K562 (cell line): ENCODE measurements around the gene PDCD7. TPM values are rescaled to one million over a fixed set of nuclear protein-coding genes. Genes with fewer than 3 reads are reported as not detected.
A peak's percentile ranks its signal among the peaks of the same experiment; 100 is the strongest.

Experiments
- CBX3 ChIP-seq, 2 experiments: IDR thresholded peaks; 1 replicate in 1 of 2; 2 replicates in 1 of 2; pipeline ENCODE4 v1.6.1; 2012; ENCODE audit warnings: inconsistent platforms in 2 of 2, low read length in 2 of 2, borderline replicate concordance in 1 of 2, control low read depth in 1 of 2
- CREB1 ChIP-seq, 2 experiments: sonication (generic) in 1 of 2; formaldehyde crosslinking in 1 of 2; IDR thresholded peaks; 2 replicates each; pipeline versions ENCODE4 v1.6.1 to v1.8.0; 2012 to 2022; ENCODE audit warnings: inconsistent platforms in 1 of 2, mild to moderate bottlenecking in 1 of 2, missing genetic modification reagents in 1 of 2, moderate library complexity in 1 of 2
- EWSR1 ChIP-seq: fragments of 450-650 bp; IDR thresholded peaks from 2 replicates; pipeline ENCODE4 v1.6.1; 2018; ENCODE audit warnings: borderline replicate concordance, mild to moderate bottlenecking, low read depth, moderate library complexity; ENCODE audit not compliant: partially characterized antibody
- HNRNPH1 ChIP-seq: fragments of 200-400 bp; formaldehyde crosslinking; optimal IDR thresholded peaks from 2 replicates; pipeline ENCODE3; 2017; ENCODE audit warnings: low read depth, mild to moderate bottlenecking, low read length, moderate library complexity
- LCOR ChIP-seq: sonication (generic); formaldehyde crosslinking; IDR thresholded peaks from 2 replicates; pipeline ENCODE4 v1.8.0; 2022; ENCODE audit warnings: mild to moderate bottlenecking, missing genetic modification reagents
- NCOA4 ChIP-seq: fragments of 450-650 bp; IDR thresholded peaks from 2 replicates; pipeline ENCODE4 v1.6.1; 2018; ENCODE audit warnings: mild to moderate bottlenecking; ENCODE audit not compliant: partially characterized antibody
- NCOR1 ChIP-seq: fragments of 450-650 bp; IDR thresholded peaks from 2 replicates; pipeline ENCODE4 v1.6.1; 2016; ENCODE audit warnings: mild to moderate bottlenecking, moderate library complexity
- NR1H2 ChIP-seq: sonication (generic); formaldehyde crosslinking; IDR thresholded peaks from 2 replicates; pipeline ENCODE4 v1.4.0; 2020; ENCODE audit warnings: mild to moderate bottlenecking, missing genetic modification reagents
- NR2C1 ChIP-seq, 2 experiments: fragments of 450-650 bp; IDR thresholded peaks; 2 replicates each; pipeline ENCODE4 v1.6.1; 2017; ENCODE audit warnings: mild to moderate bottlenecking in 2 of 2, antibody characterized with exemption in 1 of 2, inconsistent platforms in 1 of 2, missing compliant biosample characterization in 1 of 2, missing genetic modification characterization in 1 of 2
- NR2C2 ChIP-seq, 2 experiments: fragments of 200-800 bp in 1 of 2; sonication (Bioruptor generic) in 1 of 2; sonication (generic) in 1 of 2; formaldehyde crosslinking in 1 of 2; IDR thresholded peaks; 2 replicates each; pipeline versions ENCODE4 v1.6.1 to v1.8.0; 2016 to 2022; ENCODE audit warnings: mild to moderate bottlenecking in 1 of 2, missing compliant biosample characterization in 1 of 2, missing genetic modification characterization in 1 of 2, missing genetic modification reagents in 1 of 2
- RNF2 ChIP-seq: sonication (generic); IDR thresholded peaks from 2 replicates; pipeline ENCODE4 v1.6.1; 2016
- SMAD1 ChIP-seq: fragments of 150-350 bp; IDR thresholded peaks from 2 replicates; pipeline ENCODE4 v1.6.1; 2014; ENCODE audit warnings: low read length, low read depth; ENCODE audit not compliant: partially characterized antibody
- SMAD2 ChIP-seq: fragments of 150-350 bp; IDR thresholded peaks from 2 replicates; pipeline ENCODE4 v1.6.1; 2014; ENCODE audit warnings: low read depth, mild to moderate bottlenecking, low read length
- SMARCB1 ChIP-seq: IDR thresholded peaks from 2 replicates; pipeline ENCODE4 v1.6.1; 2011; ENCODE audit warnings: improper control_type of control experiment, low read depth; ENCODE audit not compliant: insufficient read length
- TARDBP ChIP-seq: fragments of 450-650 bp; IDR thresholded peaks from 2 replicates; pipeline ENCODE4 v1.6.1; 2016
- TOE1 ChIP-seq, 2 experiments: fragments of 450-650 bp in 1 of 2; sonication (generic) in 1 of 2; formaldehyde crosslinking in 1 of 2; IDR thresholded peaks; 2 replicates each; pipeline versions ENCODE4 v1.7.1 to v1.8.0; 2016 to 2022; ENCODE audit warnings: borderline replicate concordance in 2 of 2, mild to moderate bottlenecking in 2 of 2, antibody characterized with exemption in 1 of 2, inconsistent platforms in 1 of 2, low read depth in 1 of 2, missing genetic modification reagents in 1 of 2, moderate library complexity in 1 of 2
- ZFP30 ChIP-seq: fragments of 250-450 bp; sonication (Bioruptor Pico); IDR thresholded peaks from 2 replicates; pipeline ENCODE4 v1.8.0; 2022; ENCODE audit warnings: moderate library complexity, mild to moderate bottlenecking, inconsistent platforms, borderline replicate concordance
- ZNF146 ChIP-seq: IDR thresholded peaks from one replicate; pipeline ENCODE4 v1.6.1; 2018; ENCODE audit warnings: missing compliant biosample characterization; ENCODE audit not compliant: unreplicated experiment
- ZNF224 ChIP-seq: sonication (generic); formaldehyde crosslinking; IDR thresholded peaks from 2 replicates; pipeline ENCODE4 v1.8.0; 2022; ENCODE audit warnings: mild to moderate bottlenecking, missing genetic modification reagents
- ZNF324 ChIP-seq: fragments of 250-450 bp; sonication (Bioruptor Pico); IDR thresholded peaks from 2 replicates; pipeline ENCODE4 v1.4.0; 2020; ENCODE audit warnings: mild to moderate bottlenecking
- polyA plus RNA-seq, 8 experiments: library from polyadenylated mRNA; depleted of rRNA in 4 of 8; stranded (reverse) in 5 of 8; unstranded in 3 of 8; fragments of >200 nt; fragmentation: Nextera tagmentation in 2 of 8; fragmentation: Illumina TruSeq in 1 of 8; extraction: Ambion mirVana in 2 of 8; extraction: Trizol in 1 of 8; gene quantifications; 2 replicates each; pipeline versions ENCODE4 v1.2.1 to v1.2.3, GENCODE V29; 2011 to 2014; ENCODE audit warnings: inconsistent platforms in 1 of 8, missing spikeins in 1 of 8
- total RNA-seq, 7 experiments: library from RNA; depleted of rRNA in 6 of 7; stranded (reverse); fragments of >200 nt in 6 of 7; fragmentation: Illumina TruSeq in 2 of 7; extraction: Trizol in 2 of 7; gene quantifications; 2 replicates each; pipeline versions ENCODE4 v1.2.1 to v1.2.3, GENCODE V29; 2011 to 2021; ENCODE audit warnings: low replicate concordance in 1 of 7
- TF ChIP-seq, protein P1 (sequence below): fragments of 250-450 bp; sonication (Bioruptor Pico); IDR thresholded peaks from 2 replicates; pipeline ENCODE4 v1.4.0; 2020; ENCODE audit warnings: mild to moderate bottlenecking
- TF ChIP-seq, protein P2 (sequence below): fragments of 450-650 bp; formaldehyde crosslinking; IDR thresholded peaks from 2 replicates; pipeline ENCODE4 v1.4.0; 2020; ENCODE audit warnings: mild to moderate bottlenecking, moderate library complexity
- TF ChIP-seq, protein P3 (sequence below): sonication (generic); formaldehyde crosslinking; IDR thresholded peaks from 2 replicates; pipeline ENCODE4 v1.5.0; 2020; ENCODE audit warnings: missing genetic modification reagents
- TF ChIP-seq, protein P4 (sequence below): fragments of 250-450 bp; sonication (Bioruptor Pico); IDR thresholded peaks from 2 replicates; pipeline ENCODE4 v1.9.0; 2021; ENCODE audit warnings: mild to moderate bottlenecking

PDCD7 gene
- total and polyA plus RNA-seq, 9 of the 15 experiments (the other 6 are each of a cell fraction or from before 2014, with no cell fraction given) = 11.8 to 30.2 (median 18.8) TPM

DNA sequence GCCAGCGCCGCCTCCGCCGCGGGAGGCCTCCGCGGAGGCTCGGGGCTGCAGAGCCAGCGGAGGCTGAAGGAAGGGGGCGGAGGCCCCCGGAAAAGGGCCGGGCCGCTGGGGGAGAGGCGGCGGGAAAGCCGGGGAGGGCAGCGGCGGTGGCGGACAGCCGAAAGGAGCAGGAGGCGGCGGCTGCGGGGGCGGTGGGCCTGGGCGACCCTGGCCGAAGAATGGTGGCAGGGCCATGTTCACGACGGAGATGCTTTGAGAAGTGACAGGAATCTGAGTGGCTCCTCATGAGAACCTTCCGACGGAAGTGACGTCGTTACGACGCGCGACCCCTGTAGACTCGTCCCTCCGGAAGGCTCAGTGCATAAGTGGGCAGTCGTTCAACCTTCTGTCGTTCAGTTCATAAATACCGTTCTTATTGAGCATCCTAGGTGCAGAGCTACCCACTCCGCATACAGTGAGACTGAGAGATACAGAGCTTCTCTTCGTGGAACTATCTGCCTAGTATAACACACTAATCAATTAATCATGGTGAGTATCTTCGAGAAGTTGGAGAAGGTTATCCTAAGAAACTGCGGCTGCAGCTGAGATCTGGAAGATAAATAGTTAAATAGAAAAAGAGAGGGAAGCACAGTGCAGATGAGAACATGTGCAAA, at the start of gene PDCD7 (continued):
- TF ChIP-seq SMARCB1 = no peak
- TF ChIP-seq ZNF146 (CRISPR knock-in tag) = no peak
- no peak for TF ChIP-seq EWSR1
- peak; percentile 35; the same call in 1 of the 2 replicates for TF ChIP-seq TOE1 (IDR thresholded peaks at IDR 0.05; ENCODE audit: borderline replicate concordance)
- TF ChIP-seq TOE1 (CRISPR knock-in tag; IDR thresholded peaks at IDR 0.05; ENCODE audit: borderline replicate concordance, low read depth) = no peak
- TF ChIP-seq ZFP30 (CRISPR knock-in tag) = no peak
- TF ChIP-seq, protein P1, sequence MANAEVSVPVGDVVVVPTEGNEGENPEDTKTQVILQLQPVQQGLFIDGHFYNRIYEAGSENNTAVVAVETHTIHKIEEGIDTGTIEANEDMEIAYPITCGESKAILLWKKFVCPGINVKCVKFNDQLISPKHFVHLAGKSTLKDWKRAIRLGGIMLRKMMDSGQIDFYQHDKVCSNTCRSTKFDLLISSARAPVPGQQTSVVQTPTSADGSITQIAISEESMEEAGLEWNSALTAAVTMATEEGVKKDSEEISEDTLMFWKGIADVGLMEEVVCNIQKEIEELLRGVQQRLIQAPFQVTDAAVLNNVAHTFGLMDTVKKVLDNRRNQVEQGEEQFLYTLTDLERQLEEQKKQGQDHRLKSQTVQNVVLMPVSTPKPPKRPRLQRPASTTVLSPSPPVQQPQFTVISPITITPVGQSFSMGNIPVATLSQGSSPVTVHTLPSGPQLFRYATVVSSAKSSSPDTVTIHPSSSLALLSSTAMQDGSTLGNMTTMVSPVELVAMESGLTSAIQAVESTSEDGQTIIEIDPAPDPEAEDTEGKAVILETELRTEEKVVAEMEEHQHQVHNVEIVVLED (CRISPR knock-in tag) = peak; percentile 18; the same call in 1 of the 2 replicates
- TF ChIP-seq SMAD2 = no peak
- TF ChIP-seq NCOR1 = no peak
- TF ChIP-seq, protein P2, sequence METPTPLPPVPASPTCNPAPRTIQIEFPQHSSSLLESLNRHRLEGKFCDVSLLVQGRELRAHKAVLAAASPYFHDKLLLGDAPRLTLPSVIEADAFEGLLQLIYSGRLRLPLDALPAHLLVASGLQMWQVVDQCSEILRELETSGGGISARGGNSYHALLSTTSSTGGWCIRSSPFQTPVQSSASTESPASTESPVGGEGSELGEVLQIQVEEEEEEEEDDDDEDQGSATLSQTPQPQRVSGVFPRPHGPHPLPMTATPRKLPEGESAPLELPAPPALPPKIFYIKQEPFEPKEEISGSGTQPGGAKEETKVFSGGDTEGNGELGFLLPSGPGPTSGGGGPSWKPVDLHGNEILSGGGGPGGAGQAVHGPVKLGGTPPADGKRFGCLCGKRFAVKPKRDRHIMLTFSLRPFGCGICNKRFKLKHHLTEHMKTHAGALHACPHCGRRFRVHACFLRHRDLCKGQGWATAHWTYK = no peak
- no peak for TF ChIP-seq NR1H2
- TF ChIP-seq RNF2 = no peak
- TF ChIP-seq SMAD1 = peak; percentile 50
- TF ChIP-seq HNRNPH1 = no peak
- TF ChIP-seq NR2C2 (CRISPR knock-in tag; IDR thresholded peaks at IDR 0.05) = peak; percentile 88
- peak; percentile 98 for TF ChIP-seq NR2C2 (tag; IDR thresholded peaks at IDR 0.05)
- TF ChIP-seq TARDBP = no peak
- peak; percentile 96 for TF ChIP-seq CREB1 (IDR thresholded peaks at IDR 0.05)
- peak; percentile 97 for TF ChIP-seq CREB1 (CRISPR knock-in tag; IDR thresholded peaks at IDR 0.05)
- TF ChIP-seq CBX3 (IDR thresholded peaks at IDR 0.05; ENCODE audit: borderline replicate concordance in 1 of 2, low read length in 2 of 2) = peak in 1 of 2 experiments; percentile 35; a peak in 1 of 3 replicates
- TF ChIP-seq NCOA4 = no peak
- TF ChIP-seq, protein P3, sequence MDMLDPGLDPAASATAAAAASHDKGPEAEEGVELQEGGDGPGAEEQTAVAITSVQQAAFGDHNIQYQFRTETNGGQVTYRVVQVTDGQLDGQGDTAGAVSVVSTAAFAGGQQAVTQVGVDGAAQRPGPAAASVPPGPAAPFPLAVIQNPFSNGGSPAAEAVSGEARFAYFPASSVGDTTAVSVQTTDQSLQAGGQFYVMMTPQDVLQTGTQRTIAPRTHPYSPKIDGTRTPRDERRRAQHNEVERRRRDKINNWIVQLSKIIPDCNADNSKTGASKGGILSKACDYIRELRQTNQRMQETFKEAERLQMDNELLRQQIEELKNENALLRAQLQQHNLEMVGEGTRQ (CRISPR knock-in tag) = no peak
- no peak for TF ChIP-seq ZNF224 (CRISPR knock-in tag)
- TF ChIP-seq LCOR (CRISPR knock-in tag) = no peak
- TF ChIP-seq, protein P4, sequence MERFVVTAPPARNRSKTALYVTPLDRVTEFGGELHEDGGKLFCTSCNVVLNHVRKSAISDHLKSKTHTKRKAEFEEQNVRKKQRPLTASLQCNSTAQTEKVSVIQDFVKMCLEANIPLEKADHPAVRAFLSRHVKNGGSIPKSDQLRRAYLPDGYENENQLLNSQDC (CRISPR knock-in tag) = no peak
- no peak for TF ChIP-seq ZNF324
- TF ChIP-seq NR2C1 (IDR thresholded peaks at IDR 0.05) = peak; percentile 92
- peak; percentile 94 for TF ChIP-seq NR2C1 (tag; IDR thresholded peaks at IDR 0.05)
